NK-92 treated with Interleukin-12 subunit alpha and Interleukin-12 subunit beta, amount 100 ng/mL, for 24 hours (cell line): ENCODE data around the gene ECD.

Experiments used
- DNase-seq: peaks from one replicate; lab custom pipeline; 2025; lab: John Stamatoyannopoulos, UW

ECD gene

DNA sequence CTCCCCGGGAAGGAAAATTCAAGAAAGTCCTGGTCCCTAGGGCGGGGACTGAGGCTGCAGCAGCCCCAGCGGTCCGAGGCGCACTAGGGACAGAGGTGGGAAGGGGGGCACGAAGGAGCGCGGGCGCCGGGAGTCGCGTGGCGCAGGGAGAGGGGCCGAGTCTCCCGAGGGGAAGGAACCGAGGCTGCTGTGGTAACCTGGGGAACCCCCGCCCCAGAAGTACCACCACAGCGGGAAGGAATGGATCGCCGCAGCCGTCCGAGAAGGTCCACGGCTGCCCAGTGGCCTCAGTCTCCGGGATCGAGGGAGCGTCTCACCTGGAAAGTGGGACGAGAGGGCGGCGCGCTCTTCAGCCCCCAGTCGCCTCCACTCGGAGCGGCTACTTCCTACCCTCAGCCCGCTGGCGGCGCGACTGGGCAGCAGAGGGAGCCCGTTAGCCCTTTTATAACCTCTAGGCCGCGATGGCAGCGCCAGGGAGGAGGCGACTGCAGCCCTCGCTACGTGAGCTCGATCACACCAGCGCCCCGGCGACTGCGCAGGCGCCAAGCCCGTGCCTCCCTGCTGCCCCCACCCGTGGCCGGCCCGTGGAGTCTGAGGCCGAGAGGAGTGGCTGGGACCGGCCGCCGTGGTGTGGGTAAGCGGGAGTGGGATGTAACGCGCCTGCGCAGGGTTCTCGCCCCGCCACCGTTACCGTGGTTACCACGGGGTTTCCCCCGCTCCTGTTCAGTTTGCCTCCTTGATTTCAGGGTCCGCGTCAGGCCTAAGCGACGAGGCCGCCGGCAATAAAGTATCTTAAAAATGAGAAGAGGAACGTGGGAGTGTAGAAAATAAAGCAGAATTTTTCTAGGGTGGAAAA is 71.1 kb downstream of the ECD start, which contains the start of gene P4HA1:
Gene P4HA1, minus strand, starts transcription at position 418 of the 856 bp plus-strand sequence. CDS start 21,983 bp downstream, outside the sequence.
- DNase-seq = peak; percentile 98

DNA sequence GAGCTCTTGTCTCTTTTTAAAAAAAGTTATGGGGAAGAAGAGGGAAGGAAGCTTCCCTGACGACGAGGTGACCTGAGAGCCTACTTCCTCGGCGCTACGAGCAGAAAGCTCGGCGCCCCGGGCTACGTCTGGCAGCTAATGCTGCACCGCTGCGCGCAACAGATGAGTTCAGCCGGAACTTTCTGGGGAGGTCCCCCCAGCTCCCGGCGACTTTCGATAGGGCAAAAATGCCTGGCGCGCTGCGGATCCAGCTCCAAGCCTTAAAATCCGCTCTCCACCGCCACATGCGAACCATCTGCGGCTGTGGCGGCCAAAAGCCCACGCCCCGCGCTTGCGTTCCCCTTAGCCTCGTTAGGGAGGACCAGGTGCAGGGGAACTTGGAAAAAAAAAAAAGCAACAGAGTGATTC is 71.8 kb downstream of the ECD start:
- peak; percentile 52 for DNase-seq

DNA sequence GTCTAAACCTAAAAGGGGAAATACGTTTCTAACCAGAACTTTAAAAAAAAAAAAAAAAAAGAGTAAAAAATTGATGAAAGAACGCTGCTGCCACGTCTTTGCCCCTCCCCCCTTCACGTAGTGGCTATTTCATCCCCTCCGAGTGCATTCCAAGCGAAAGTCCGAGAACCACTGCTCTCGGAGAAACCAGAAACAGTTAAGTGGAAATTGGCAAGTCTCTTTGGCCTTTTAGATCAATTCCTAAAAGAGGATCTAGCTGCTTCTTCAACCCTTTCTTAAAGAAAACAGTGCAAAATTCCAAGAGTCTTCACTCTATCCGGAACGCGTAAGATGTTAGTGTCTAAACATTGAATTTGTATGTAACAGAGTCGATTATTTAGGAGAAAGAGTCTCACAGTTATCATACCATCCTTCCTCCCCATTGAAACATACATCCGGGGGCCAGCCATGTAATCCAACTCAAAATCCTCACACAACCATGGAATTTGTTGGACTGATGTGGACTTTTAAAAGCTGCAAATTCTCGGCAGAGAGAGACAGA is 72.3 kb downstream of the ECD start:
- DNase-seq = peak; percentile 30

DNA sequence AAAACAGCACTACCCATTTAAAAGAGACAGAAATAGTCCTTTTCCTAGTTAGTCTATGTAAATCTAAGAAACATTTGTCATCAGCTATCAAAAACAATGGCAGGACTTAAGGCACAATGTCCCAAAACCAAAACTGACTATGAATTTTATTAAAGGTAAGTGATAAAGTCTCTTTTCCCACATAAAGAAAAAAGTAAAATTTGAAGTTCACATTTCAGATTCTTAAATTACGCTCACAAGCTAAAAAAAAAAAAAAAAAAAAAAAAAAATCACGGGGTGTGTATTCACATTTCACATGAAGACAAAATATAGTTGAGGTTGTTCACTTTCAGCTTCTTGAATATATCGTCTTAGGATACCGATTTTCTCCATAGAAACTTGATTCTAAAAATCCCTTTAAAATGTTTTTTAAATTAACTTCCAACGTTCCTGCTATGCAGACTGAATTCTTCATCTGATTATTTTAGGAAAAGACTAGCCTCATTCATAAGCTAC is 72.8 kb downstream of the ECD start:
- no peak for DNase-seq

DNA sequence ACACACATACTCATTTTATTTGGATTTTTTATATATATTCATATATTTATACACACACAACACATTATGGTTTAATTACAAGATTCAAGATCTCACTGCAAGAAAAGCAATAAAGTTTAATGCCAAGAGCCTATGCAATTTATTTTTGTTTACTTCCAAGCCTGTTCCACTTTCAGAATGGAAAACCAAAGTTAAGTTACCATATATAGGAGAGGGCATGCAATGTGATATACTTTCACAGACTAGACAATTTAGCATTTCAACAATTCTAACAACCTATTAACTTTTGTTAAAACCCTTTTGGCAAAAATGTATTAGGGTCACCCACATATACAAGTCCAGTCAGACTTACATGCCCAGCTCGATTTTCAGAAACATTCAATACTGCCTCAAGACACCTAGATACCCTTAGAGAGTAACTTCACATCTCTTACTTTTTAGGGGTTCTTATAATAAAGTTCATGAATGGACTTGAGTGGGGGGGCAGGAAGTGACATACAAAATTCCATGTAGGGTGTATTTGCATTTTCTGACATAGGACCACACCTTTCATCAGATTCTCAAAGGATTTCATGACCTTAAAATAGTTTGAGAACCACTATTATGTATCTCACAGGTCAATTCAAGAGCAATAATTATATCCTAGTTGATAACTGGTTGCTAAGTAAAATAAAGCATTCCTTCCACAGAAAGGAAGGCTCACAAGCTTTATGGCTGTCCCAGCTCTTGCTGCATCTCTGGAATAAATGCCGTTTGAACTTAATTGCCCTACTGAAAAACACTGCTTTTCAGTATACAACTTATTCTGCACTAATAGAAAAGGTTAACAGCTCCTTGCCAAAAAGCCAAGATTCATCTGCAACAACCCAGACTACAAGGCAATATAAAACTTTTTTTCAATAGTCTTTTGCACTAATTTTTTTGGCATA is 73.6 kb downstream of the ECD start:
- DNase-seq = no peak

DNA sequence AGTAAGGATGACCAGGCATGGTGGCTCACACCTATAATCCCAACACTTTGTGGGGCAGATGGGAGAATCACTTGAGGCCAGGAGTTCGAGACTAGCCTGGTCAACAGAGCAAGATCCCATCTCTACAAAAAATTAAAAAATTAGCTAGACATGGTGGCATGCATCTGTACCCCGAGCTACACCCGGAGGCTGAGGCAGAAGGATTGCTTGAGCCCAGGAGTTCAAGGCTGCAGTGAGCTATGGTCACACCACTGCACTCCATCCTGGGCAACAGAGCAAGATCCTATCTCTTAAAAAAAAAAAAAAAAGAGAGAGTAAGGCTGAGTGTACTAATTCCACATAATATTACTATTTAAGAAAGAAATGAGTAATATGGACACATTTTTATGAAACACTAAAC is 75.0 kb downstream of the ECD start:
- DNase-seq = no peak

DNA sequence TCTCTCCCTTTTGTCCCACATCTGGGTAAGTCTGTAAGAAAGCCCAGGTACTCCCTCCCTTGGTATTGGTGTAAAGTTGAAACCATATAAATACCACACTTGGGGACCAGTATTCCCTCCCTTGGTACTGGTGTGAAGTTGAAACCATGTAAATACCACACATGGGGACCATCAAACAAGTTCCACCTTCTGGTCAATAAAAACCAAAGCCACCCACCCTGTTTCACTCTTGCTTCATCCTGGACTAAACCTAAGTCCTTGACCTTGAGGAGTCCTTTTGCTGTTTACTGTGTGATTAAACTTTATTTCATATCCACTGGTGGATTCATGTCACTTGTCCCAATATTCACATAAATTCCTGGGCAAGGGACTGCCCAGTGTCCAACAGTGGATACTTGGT is 79.5 kb downstream of the ECD start:
- DNase-seq = no peak

DNA sequence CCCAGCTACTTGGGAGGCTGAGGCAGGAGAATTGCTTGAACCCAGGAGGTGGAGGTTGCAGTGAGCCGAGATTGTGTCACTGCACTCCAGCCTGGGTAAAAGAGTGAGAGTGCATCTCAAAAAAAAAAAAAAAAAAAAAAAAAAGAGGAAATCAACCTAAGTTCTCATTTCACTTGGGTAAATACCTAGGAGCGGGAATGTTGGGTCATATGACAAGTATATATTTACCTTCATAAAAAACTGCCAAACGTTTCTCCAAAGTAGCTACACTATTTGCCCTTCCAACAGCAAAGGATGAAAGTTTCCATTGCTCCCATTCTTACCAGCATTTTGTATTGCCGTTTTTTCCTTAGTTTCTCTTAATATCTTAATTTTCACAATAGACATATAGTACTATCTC is 81.0 kb downstream of the ECD start:
- no peak for DNase-seq

DNA sequence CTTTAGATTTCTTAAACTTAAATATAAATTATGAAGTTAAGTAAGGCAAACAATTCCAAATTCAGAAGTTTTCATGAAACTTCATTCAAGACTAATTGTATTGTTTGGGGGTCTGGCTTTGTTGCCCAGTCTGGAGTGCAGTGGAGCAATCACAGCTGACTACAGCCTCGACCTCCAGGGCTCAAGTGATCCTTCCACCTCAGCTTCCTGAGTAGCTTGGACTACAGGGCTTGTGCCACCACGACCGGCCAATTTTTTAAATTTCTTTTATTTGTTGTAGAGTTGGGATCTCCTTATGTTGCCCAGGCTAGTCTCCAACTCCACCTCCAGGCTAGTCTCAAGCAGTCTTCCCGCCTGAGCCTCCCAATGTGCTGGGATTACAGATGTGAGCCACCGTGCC is 83.6 kb downstream of the ECD start:
- DNase-seq = no peak
